HL-60 (cell line): ENCODE results near the gene SEC14L1.

ENCODE experiments used
- CTCF ChIP-seq: IDR thresholded peaks from one replicate; pipeline ENCODE4 v1.5.1; 2011; ENCODE audit warnings: low read length, control low read depth, inconsistent platforms; ENCODE audit not compliant: insufficient read depth
- POLR2AphosphoS5 ChIP-seq: IDR thresholded peaks from 2 replicates; pipeline ENCODE4 v1.6.1; 2012; ENCODE audit warnings: low read depth
- REST ChIP-seq: IDR thresholded peaks from 2 replicates; pipeline ENCODE4 v1.6.1; 2012; ENCODE audit warnings: low read depth; ENCODE audit not compliant: insufficient replicate concordance

GRCh38 chr17:77111934-77112296 is 28.9 kb upstream of the SEC14L1 start:
- TF ChIP-seq REST (no peak), CTCF (no peak), POLR2AphosphoS5 (no peak)
